Nephron (organoid): ENCODE data around the gene RAB18.

Experiments
- H3K27ac Mint-ChIP-seq, 3 experiments: 2 replicates each; pipeline ENCODE4 v1.8.0; 2020; ENCODE audit warnings: mixed read lengths in 3 of 3, mild to moderate bottlenecking in 2 of 3, moderate library complexity in 1 of 3
- H3K27me3 Mint-ChIP-seq: 2 replicates; pipeline ENCODE4 v1.8.0; 2021; ENCODE audit warnings: low read depth, mild to moderate bottlenecking, moderate library complexity, mixed read lengths
- H3K36me3 Mint-ChIP-seq: 2 replicates; pipeline ENCODE4 v1.8.0; 2020; ENCODE audit warnings: low read depth, mixed read lengths
- H3K4me1 Mint-ChIP-seq: 2 replicates; pipeline ENCODE4 v1.8.0; 2020; ENCODE audit warnings: mixed read lengths
- H3K4me3 Mint-ChIP-seq, 3 experiments: 2 replicates each; pipeline ENCODE4 v1.8.0; 2020; ENCODE audit warnings: mild to moderate bottlenecking in 3 of 3, mixed read lengths in 3 of 3, moderate library complexity in 2 of 3
- H3K9me3 Mint-ChIP-seq: 2 replicates; pipeline ENCODE4 v1.8.0; 2020; ENCODE audit warnings: mixed read lengths
- TF ChIP-seq, protein P1 (sequence below), 3 experiments: fragments of 200-600 bp; sonication (generic); IDR thresholded peaks; one replicate each; pipeline ENCODE4 v1.5.0; 2021; ENCODE audit warnings: antibody characterized with exemption in 3 of 3; ENCODE audit not compliant: unreplicated experiment in 3 of 3

The RAB18 gene

DNA sequence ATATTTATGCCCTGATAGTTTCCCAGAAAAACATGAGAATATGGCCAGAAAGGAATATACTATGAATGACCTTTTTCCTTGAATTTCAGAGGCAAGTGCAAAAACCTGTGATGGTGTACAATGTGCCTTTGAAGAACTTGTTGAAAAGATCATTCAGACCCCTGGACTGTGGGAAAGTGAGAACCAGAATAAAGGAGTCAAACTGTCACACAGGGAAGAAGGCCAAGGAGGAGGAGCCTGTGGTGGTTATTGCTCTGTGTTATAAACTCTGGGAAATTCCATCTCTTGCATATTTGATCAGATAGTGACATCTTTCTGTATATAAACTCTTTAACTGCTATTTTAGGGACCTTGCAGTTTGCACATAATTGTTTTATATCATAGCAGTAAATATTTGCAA lies 33.7 kb downstream of the RAB18 start:
- Mint-ChIP-seq H3K4me1 (no peaks in the 10 kb centered on the region), H3K9me3 (no peaks in the 10 kb centered on the region), H3K27ac (no peak overlapping the region), H3K36me3 (peaks cover 30% of the 10 kb centered on the region), H3K4me3 (no peak overlapping the region), H3K27me3 (no peaks in the 10 kb centered on the region)
- TF ChIP-seq, protein P1, sequence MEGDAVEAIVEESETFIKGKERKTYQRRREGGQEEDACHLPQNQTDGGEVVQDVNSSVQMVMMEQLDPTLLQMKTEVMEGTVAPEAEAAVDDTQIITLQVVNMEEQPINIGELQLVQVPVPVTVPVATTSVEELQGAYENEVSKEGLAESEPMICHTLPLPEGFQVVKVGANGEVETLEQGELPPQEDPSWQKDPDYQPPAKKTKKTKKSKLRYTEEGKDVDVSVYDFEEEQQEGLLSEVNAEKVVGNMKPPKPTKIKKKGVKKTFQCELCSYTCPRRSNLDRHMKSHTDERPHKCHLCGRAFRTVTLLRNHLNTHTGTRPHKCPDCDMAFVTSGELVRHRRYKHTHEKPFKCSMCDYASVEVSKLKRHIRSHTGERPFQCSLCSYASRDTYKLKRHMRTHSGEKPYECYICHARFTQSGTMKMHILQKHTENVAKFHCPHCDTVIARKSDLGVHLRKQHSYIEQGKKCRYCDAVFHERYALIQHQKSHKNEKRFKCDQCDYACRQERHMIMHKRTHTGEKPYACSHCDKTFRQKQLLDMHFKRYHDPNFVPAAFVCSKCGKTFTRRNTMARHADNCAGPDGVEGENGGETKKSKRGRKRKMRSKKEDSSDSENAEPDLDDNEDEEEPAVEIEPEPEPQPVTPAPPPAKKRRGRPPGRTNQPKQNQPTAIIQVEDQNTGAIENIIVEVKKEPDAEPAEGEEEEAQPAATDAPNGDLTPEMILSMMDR (IDR thresholded peaks at IDR 0.05; ENCODE audit: unreplicated experiment in 3 of 3): no peak

DNA sequence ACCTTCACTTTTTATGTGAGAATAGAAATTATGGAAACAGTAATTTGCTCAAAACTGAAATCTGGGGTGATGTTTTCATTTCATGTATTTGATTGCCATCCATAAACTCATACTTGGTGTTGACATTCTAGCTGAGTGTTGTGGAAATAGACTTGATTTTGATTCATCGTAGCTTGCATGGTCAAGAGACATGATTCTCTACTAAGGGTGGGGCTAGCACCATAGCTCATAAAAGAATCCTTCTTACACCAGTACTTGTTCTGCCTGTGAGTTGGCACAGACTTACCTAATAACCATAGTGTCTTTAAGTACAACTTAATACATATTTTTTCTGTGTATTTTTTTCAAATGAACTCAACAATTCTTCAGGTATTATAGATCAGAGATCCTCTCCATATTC lies 36.6 kb downstream of the RAB18 start:
- H3K36me3 Mint-ChIP-seq: peaks cover 42% of the 10 kb centered on the region
- no peak overlapping the region for H3K27ac Mint-ChIP-seq
- H3K9me3 Mint-ChIP-seq: no peaks in the 10 kb centered on the region
- no peak overlapping the region for H3K4me3 Mint-ChIP-seq
- no peaks in the 10 kb centered on the region for H3K27me3 Mint-ChIP-seq
- H3K4me1 Mint-ChIP-seq: no peaks in the 10 kb centered on the region
- TF ChIP-seq, protein P1 (IDR thresholded peaks at IDR 0.05; ENCODE audit: unreplicated experiment in 3 of 3): no peak

DNA sequence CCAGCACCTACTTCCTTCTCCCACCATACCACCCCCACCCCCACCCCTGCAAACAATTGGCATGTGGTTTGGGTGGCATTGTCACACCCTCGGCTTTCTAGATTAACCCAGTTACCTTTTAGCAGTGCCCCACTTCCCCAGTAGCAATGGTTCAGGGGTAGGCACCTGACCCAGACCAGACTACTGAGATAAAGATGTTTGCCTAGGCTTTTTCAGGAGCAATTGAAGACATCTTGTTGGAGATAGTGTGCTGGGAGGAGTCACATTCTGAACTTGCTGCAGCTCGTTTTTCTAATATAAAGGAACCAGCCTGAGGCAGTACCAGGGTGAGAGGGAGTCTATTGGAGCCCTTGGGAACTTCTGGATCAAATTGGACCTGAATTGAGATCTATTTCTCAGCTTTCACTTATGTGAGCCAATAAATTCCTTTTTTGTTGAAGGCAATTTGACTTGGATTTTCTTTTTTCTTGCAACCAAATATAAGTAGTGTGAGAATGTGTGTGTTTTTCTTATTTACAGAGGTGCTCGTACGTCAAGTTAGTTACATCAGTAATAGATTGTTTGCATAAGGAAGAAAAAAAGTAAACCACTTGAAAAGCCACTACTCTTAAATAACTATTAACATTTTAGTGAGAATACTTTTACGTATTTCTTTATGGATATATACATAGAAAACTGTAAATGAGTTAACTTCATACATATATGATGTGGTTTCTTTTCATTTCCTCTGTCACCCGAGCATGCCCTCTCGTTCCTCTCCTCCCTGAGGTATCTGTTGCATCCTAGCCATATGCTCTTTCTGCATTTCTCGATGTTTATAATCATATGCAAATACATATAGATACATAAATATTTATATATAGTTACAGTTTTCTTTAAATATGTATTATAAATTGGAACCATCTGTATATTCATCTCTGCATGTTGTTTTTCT lies 38.0 kb downstream of the RAB18 start:
- Mint-ChIP-seq H3K27me3 (no peaks in the 10 kb centered on the region), H3K36me3 (peaks cover 46% of the 10 kb centered on the region), H3K4me3 (no peak overlapping the region), H3K27ac (no peak overlapping the region), H3K4me1 (no peaks in the 10 kb centered on the region), H3K9me3 (no peaks in the 10 kb centered on the region)
- TF ChIP-seq, protein P1 (IDR thresholded peaks at IDR 0.05; ENCODE audit: unreplicated experiment in 3 of 3): no peak

DNA sequence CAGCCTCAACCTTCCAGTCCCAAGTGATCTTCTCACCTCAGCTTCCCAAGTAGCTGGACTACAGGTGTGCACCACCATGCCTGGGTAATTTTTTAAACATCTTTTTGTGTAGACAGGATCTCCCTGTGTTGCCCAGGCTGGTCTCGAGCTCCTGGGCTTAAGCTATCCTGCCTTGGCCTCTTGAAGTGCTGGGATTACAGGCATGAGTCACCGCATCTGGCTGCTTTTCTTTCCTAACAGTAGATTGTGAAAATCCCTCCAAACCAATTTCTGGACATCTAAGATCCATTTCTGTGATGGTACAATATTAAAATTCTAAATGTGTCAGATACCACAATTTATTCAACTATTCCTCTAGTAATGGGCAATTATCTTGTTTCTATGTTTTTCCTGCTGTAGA lies 38.7 kb downstream of the RAB18 start:
- H3K27me3 Mint-ChIP-seq: no peaks in the 10 kb centered on the region
- H3K9me3 Mint-ChIP-seq: no peaks in the 10 kb centered on the region
- H3K27ac Mint-ChIP-seq: no peak overlapping the region
- H3K4me3 Mint-ChIP-seq: no peak overlapping the region
- peaks cover 50% of the 10 kb centered on the region for H3K36me3 Mint-ChIP-seq
- H3K4me1 Mint-ChIP-seq: no peaks in the 10 kb centered on the region
- TF ChIP-seq, protein P1 (IDR thresholded peaks at IDR 0.05; ENCODE audit: unreplicated experiment in 3 of 3): no peak

DNA sequence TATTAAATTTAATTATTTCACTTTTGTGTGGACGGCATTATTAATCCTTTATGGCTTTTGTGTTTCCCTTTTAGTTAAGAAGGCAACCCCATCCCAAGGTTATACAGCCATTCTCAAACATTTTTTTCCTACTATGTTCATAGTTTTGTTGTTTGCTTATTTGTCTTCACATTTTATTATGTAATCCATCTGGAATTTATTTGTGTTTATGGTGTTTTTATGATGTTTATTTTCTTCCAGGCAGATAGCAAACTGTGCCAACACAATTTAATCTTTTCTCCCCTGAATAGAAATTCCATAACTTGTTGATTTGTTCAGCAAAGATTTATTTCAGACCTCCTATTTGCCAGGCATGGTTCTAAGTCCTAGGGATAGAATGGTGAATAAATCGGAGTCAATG lies 42.9 kb downstream of the RAB18 start:
- Mint-ChIP-seq H3K27me3 (no peaks in the 10 kb centered on the region), H3K9me3 (no peaks in the 10 kb centered on the region), H3K36me3 (peaks cover 30% of the 10 kb centered on the region), H3K27ac (no peak overlapping the region), H3K4me3 (no peak overlapping the region), H3K4me1 (no peaks in the 10 kb centered on the region)
- TF ChIP-seq, protein P1 (IDR thresholded peaks at IDR 0.05; ENCODE audit: unreplicated experiment in 3 of 3): no peak

DNA sequence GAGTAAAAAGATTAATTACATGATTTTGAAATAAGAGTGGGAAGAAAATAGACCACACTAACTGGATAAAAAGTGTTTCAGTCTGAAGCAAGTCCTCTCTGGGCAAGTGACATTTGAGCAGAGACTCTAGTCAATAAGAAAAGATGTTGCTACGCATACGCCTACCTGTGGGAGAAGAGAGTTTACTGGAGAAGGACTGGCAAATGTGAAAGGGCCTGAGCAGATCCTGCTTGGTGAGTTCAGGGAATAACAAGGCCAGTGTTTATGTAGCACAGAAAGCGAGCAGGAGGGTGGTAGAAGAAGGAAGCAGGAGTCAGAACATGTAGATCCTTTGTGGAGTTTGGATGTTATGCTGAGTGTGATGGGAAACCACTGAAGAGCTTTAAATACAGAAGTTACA lies 43.4 kb downstream of the RAB18 start:
- Mint-ChIP-seq H3K27ac (peak overlapping the region in 1 of 3 experiments; percentile 14), H3K4me1 (no peaks in the 10 kb centered on the region), H3K9me3 (no peaks in the 10 kb centered on the region), H3K36me3 (peaks cover 29% of the 10 kb centered on the region), H3K27me3 (no peaks in the 10 kb centered on the region), H3K4me3 (no peak overlapping the region)
- TF ChIP-seq, protein P1 (IDR thresholded peaks at IDR 0.05; ENCODE audit: unreplicated experiment in 3 of 3): no peak
